Neural progenitor cell (in vitro differentiated cells): ENCODE results near the gene SMOC2.

ENCODE experiments used
- CTCF ChIP-seq: fragments of 200-600 bp; sonication (generic); IDR thresholded peaks from 2 replicates; pipeline ENCODE4 v1.5.1; 2017; ENCODE audit warnings: antibody characterized with exemption, mild to moderate bottlenecking
- EZH2 ChIP-seq: fragments of 200-600 bp; sonication (generic); IDR thresholded peaks from 2 replicates; pipeline ENCODE4 v1.6.1; 2017; ENCODE audit warnings: antibody characterized with exemption, mild to moderate bottlenecking, moderate library complexity

- TF ChIP-seq CTCF (no peak), EZH2 (no peak)
These were observed 233.6 kb downstream of the SMOC2 start for GRCh38 chr6:168674595-168674994.
